ENCODE data around the gene GLT8D1. TPM values are rescaled to one million over a fixed set of nuclear protein-coding genes. Genes with fewer than 3 reads are reported as not detected.
A peak's percentile ranks its signal among the peaks of the same experiment; 100 is the strongest.

Gene GLT8D1
- total and polyA plus RNA-seq, 2 of the 13 experiments (the other 11 are each of a cell fraction or from before 2014, with no cell fraction given): 110 to 121 TPM

DNA sequence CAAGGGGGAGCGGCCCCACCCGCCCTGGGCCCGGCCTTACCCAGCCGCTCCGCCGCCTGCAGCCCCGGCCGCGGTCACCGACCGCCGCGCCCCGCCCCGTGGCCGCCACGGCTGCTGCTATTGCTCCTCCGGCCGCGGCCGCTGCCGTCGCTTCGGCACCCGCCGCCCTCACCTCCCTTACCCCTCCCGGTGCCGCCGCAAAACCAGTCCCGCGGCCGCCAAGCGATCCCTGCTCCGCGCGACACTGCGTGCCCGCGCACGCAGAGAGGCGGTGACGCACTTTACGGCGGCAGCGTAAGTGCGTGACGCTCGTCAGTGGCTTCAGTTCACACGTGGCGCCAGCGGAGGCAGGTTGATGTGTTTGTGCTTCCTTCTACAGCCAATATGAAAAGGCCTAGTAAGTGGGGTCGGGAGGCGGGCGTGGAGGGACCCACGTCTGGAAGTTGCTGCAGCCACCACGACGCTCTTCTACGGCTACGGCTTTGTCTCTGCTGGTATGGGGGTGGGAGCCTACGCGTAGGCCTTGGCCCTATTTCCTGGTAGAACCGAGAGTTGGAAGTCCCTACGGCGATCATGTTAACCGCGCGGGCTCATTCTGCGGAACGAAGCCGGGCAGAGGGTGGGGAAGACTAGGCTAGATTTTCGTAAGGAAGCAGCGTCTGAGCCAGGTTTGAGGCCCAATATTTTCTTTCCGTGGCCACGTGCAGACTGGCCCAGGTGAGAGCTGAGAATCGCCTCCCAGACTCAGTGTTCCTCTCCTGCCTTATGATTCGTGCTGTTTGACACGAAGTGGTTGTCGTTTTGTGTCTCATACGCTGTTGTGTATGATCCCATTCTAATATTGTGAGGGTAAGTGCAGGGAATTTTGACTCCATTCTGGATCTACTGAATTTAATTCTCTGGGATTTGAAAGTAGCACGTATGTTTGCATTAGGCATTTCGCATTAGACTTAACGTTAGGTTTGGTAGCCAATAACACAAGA lies 19.6 kb downstream of the GLT8D1 start, which contains the start of the genes GNL3 and PBRM1 (continued):
- TF ChIP-seq, protein P1, sequence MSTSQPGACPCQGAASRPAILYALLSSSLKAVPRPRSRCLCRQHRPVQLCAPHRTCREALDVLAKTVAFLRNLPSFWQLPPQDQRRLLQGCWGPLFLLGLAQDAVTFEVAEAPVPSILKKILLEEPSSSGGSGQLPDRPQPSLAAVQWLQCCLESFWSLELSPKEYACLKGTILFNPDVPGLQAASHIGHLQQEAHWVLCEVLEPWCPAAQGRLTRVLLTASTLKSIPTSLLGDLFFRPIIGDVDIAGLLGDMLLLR (CRISPR knock-in tag; IDR thresholded peaks at IDR 0.05): peak; percentile 99
- no peak for TF ChIP-seq ZNF564 (CRISPR knock-in tag; IDR thresholded peaks at IDR 0.05)
- 0 out of 4 replicates have a peak, but pooled peaks of 1 of the 2 experiments have one; percentile 4 for TF ChIP-seq EP300 (IDR thresholded peaks at IDR 0.05; ENCODE audit: low read depth in 2 of 2, low read length in 2 of 2)
- TF ChIP-seq EP300 (CRISPR knock-in tag; IDR thresholded peaks at IDR 0.05; ENCODE audit: borderline replicate concordance): peak; percentile 48
- TF ChIP-seq, protein P2, sequence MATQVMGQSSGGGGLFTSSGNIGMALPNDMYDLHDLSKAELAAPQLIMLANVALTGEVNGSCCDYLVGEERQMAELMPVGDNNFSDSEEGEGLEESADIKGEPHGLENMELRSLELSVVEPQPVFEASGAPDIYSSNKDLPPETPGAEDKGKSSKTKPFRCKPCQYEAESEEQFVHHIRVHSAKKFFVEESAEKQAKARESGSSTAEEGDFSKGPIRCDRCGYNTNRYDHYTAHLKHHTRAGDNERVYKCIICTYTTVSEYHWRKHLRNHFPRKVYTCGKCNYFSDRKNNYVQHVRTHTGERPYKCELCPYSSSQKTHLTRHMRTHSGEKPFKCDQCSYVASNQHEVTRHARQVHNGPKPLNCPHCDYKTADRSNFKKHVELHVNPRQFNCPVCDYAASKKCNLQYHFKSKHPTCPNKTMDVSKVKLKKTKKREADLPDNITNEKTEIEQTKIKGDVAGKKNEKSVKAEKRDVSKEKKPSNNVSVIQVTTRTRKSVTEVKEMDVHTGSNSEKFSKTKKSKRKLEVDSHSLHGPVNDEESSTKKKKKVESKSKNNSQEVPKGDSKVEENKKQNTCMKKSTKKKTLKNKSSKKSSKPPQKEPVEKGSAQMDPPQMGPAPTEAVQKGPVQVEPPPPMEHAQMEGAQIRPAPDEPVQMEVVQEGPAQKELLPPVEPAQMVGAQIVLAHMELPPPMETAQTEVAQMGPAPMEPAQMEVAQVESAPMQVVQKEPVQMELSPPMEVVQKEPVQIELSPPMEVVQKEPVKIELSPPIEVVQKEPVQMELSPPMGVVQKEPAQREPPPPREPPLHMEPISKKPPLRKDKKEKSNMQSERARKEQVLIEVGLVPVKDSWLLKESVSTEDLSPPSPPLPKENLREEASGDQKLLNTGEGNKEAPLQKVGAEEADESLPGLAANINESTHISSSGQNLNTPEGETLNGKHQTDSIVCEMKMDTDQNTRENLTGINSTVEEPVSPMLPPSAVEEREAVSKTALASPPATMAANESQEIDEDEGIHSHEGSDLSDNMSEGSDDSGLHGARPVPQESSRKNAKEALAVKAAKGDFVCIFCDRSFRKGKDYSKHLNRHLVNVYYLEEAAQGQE (IDR thresholded peaks at IDR 0.05; ENCODE audit: borderline replicate concordance in 1 of 2, low read depth in 1 of 2, low read length in 2 of 2): peak in 1 of 2 experiments; percentile 73; a peak in 1 of 4 replicates
- TF ChIP-seq, protein P3, sequence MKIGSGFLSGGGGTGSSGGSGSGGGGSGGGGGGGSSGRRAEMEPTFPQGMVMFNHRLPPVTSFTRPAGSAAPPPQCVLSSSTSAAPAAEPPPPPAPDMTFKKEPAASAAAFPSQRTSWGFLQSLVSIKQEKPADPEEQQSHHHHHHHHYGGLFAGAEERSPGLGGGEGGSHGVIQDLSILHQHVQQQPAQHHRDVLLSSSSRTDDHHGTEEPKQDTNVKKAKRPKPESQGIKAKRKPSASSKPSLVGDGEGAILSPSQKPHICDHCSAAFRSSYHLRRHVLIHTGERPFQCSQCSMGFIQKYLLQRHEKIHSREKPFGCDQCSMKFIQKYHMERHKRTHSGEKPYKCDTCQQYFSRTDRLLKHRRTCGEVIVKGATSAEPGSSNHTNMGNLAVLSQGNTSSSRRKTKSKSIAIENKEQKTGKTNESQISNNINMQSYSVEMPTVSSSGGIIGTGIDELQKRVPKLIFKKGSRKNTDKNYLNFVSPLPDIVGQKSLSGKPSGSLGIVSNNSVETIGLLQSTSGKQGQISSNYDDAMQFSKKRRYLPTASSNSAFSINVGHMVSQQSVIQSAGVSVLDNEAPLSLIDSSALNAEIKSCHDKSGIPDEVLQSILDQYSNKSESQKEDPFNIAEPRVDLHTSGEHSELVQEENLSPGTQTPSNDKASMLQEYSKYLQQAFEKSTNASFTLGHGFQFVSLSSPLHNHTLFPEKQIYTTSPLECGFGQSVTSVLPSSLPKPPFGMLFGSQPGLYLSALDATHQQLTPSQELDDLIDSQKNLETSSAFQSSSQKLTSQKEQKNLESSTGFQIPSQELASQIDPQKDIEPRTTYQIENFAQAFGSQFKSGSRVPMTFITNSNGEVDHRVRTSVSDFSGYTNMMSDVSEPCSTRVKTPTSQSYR (CRISPR knock-in tag; IDR thresholded peaks at IDR 0.05; ENCODE audit: borderline replicate concordance): peak; percentile 48; the same call in 1 of the 2 replicates
- TF ChIP-seq, protein P4, sequence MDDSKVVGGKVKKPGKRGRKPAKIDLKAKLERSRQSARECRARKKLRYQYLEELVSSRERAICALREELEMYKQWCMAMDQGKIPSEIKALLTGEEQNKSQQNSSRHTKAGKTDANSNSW (CRISPR knock-in tag; IDR thresholded peaks at IDR 0.05; ENCODE audit: borderline replicate concordance): no peak; the same call in 1 of the 2 replicates
- TF ChIP-seq, protein P5, sequence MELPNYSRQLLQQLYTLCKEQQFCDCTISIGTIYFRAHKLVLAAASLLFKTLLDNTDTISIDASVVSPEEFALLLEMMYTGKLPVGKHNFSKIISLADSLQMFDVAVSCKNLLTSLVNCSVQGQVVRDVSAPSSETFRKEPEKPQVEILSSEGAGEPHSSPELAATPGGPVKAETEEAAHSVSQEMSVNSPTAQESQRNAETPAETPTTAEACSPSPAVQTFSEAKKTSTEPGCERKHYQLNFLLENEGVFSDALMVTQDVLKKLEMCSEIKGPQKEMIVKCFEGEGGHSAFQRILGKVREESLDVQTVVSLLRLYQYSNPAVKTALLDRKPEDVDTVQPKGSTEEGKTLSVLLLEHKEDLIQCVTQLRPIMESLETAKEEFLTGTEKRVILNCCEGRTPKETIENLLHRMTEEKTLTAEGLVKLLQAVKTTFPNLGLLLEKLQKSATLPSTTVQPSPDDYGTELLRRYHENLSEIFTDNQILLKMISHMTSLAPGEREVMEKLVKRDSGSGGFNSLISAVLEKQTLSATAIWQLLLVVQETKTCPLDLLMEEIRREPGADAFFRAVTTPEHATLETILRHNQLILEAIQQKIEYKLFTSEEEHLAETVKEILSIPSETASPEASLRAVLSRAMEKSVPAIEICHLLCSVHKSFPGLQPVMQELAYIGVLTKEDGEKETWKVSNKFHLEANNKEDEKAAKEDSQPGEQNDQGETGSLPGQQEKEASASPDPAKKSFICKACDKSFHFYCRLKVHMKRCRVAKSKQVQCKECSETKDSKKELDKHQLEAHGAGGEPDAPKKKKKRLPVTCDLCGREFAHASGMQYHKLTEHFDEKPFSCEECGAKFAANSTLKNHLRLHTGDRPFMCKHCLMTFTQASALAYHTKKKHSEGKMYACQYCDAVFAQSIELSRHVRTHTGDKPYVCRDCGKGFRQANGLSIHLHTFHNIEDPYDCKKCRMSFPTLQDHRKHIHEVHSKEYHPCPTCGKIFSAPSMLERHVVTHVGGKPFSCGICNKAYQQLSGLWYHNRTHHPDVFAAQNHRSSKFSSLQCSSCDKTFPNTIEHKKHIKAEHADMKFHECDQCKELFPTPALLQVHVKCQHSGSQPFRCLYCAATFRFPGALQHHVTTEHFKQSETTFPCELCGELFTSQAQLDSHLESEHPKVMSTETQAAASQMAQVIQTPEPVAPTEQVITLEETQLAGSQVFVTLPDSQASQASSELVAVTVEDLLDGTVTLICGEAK (IDR thresholded peaks at IDR 0.05): no peak
- TF ChIP-seq, protein P5 (CRISPR knock-in tag; IDR thresholded peaks at IDR 0.05): peak; percentile 85

Data from HepG2 (cell line).